Right ventricle myocardium inferior (tissue), 1 donor: ENCODE measurements around the gene SPTLC3. TPM values are rescaled to one million over a fixed set of nuclear protein-coding genes. Genes with fewer than 3 reads are reported as not detected.

Experiments used
- ATAC-seq: fragments of 200-7000 bp; cut with Tn5 transposase; one replicate; pipeline ENCODE4 v1.9.1; 2020; ENCODE audit warnings: mild to moderate bottlenecking, moderate library complexity
- DNase-seq: peaks from one replicate; pipeline ENCODE4 v3.0.0; 2021; ENCODE audit errors: missing footprints
- intact Hi-C: fragments of 100-400 bp; cut with DNase I; formaldehyde crosslinking; loops from one replicate; pipeline ENCODE4 v1.11.0; 2022
- total RNA-seq: library from RNA; stranded (reverse); fragmentation: NEBNext Ultra II Directional; extraction: Animal tissue kit (Norgen Biotek cat#: 25700); gene quantifications from one replicate; pipeline ENCODE4 v1.2.1, GENCODE V29; 2021
- donor health status: DM: no; HTN: yes; CAD: no; lungs with severe emphysema.

SPTLC3 gene
- total RNA-seq, 1 donor from 2014 or later: 6.9 TPM

DNA sequence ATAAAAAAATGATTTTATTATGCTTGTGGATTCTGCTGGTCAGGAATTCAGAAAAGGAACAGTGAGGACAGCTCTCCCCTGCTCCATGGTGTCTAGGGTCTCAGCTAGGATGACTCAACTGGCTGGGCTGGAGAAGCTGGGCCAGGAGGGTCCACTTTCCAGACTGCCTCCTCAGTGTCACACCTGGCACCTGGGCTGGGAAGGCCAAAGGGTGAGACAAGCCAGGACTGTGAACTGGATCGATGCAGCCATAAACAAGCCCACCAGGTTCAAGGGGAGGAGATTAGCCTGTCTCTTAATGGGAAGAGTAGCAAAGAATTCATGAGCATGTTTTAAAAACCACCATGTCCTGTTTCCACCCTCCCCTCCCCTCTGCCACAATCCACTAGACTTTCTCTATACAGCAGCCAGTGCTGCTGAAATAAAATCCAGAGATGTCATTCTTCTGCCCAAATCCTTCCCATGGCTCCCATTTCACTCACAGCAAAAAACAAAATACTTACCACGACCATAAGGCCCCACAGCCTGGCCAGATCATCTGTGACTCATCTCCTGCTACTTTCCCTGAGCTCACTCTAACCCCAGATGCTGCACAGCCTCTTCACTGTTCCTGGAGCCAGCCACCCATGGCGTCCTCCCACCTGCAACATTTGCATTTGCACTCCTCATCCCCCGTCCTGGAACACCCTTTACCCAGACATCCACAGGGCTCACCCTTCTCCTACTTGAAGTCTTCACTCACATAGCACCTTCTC, 13.8 kb downstream of the SPTLC3 start:
- DNase-seq (no peak), ATAC-seq (no peak)
- intact Hi-C loops: no loop called here

DNA sequence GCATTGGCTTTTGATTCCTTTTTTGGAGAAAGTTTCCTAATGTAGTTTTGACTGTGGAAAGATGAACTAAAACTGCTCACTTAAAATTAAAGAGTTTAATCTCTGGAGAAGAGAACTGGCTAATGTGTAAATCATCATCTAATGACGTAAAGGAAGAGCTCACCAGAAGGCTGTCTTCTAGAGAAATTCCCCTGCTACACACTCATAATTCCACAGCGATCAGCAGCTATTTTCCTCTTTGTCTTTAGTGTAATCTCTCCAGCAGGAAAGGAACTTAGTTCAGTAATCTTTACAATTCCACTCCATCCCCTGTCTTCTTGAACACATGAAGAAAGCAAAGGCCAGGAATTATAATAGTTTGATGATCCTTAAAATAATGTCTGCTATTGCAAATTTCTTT, 15.8 kb downstream of the SPTLC3 start:
- no peak for ATAC-seq
- intact Hi-C loops: no loop called here
- DNase-seq: no peak

DNA sequence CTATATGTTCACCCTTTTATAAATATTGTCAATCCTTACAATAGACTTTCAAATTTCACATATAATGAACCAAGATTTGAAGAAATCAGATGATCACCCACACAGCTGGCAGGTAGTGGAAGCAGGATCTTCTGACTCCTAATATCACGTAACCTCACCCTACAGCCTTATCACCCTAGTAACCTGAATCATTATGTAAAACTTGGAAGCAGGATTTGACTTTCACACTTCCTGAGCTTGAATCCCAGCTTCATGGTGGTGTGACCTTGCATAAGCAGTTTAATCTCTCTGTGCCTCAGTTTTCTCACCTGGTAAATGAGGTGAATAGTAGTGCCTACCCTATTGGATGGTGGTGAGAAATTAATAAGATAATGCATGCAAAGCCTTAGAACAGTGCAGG, 16.4 kb downstream of the SPTLC3 start:
- DNase-seq: no peak
- ATAC-seq: no peak
- intact Hi-C loops: no loop called here

GRCh38 chr20:13028001-13028400, 19.2 kb downstream of the SPTLC3 start:
- DNase-seq (no peak), ATAC-seq (no peak)
- intact Hi-C loops: no loop called here

GRCh38 chr20:13028673-13029072, 19.9 kb downstream of the SPTLC3 start:
- intact Hi-C loops: no loop called here
- DNase-seq (no peak), ATAC-seq (no peak)

DNA sequence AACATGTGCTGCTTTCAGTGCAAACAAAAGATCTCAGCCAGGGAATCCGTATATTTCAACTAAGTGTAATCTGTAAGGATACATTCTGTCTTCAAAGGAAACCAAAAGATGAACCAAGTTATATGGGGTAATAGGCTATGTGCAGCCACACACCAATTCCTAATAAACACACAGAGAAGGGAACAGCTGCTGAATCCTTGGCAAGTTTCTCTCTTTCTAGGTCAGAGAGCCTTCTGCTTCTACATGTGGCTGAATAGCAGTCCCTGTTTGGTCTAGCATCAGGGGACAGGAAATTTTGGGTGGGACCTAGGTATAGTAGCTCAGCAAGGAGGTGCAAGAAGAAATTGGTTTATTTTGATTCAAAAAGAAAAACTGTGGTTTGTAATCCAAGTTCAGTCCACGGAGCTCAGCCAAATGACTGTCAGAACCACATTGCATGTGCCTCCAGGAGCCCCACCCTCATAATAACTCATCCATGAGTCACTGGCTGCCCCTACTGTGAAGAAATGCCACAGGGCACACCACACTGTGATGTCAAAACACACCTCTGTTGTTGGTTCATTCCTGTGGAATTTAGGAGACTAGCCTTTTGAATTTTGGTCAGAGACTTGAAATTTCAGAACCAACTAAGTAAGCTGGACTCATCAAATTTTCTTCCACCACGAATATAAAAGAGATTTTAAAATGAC, 21.1 kb downstream of the SPTLC3 start:
- peak; percentile 39 for ATAC-seq
- intact Hi-C loops: no loop called here
- DNase-seq: no peak

- no peak for ATAC-seq
- no peak for DNase-seq
- intact Hi-C loops: no loop called here
Observed at GRCh38 chr20:13031751-13032150, 23.0 kb downstream of the SPTLC3 start.

- DNase-seq (no peak), ATAC-seq (no peak)
- intact Hi-C loops: no loop called here
Observed at GRCh38 chr20:13034115-13034514, 25.3 kb downstream of the SPTLC3 start.

- intact Hi-C loops: no loop called here
- ATAC-seq (no peak), DNase-seq (no peak)
Observed at GRCh38 chr20:13034936-13035335, 26.2 kb downstream of the SPTLC3 start.

DNA sequence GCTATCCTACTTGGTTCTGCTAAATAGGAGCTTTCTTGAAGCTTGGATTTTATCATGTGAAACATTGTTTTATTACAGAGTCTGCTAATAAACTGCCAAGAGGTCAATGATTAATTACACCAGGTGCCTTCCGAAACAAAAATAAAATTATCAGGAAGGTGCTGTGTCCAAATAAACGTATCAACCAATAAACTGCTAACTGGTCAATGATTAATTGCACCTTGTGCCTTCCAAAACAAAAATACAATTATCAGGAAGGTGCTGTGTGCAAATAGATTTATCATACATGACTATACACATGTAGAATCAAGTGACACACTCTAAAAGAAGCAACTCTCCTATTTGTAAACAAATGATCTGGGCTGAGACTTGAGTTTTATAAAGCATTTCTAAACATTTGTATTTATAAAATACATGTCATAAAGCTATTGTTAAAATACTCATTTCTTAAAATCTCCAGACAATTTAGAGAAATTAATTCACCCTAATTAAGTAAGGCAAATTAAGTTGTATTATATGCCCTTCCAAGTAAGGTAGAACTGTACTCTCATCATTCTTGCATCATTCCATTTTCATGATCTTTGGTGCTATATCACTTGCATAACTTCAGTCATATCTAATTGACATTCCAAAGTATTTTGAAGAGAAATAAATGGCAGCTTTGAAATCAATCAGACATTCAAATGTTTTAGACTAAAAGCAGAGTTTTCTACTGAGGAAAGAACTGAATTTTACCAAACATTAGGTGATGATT, 26.8 kb downstream of the SPTLC3 start:
- DNase-seq: no peak
- no peak for ATAC-seq
- intact Hi-C loops: no loop called here

DNA sequence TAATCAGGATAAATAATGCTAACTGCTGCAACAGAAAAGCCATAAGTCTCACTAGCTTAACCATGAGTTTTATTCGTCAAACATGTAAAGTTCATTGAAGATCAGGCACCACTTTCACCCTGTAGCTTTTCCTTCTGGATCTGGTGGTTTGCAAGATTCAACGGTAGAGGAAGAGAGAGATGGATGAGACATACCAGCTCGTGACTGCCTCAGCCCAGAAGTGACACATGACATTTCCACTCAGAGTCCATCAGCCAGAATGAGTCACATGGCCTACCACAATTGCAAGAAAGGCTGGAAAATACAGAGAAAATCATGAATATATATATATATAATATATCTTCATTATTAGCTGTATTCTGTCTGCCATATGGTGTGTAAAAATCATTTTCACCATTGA, 29.0 kb downstream of the SPTLC3 start:
- intact Hi-C loops: no loop called here
- ATAC-seq (no peak), DNase-seq (no peak)

GRCh38 chr20:13041574-13042457, 33.0 kb downstream of the SPTLC3 start:
- ATAC-seq (no peak), DNase-seq (no peak)
- intact Hi-C loops: no loop called here

DNA sequence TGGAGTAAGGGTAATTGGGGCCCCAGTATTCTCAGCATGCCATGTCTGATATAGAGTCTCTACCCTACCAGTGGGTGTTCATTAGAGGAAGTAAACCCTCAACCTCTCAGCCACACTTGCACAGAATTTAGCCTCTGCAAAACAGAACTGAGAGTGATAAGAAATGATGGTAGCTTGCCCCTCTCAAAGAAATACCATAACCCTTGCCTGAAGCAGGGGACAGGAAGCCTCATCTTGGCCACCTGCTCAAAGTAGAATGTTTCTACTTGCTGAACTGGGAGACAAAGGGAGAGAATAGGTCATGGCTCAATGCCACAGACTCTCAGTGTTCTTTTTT, 33.7 kb downstream of the SPTLC3 start:
- intact Hi-C loops: no loop called here
- no peak for ATAC-seq
- DNase-seq: no peak

DNA sequence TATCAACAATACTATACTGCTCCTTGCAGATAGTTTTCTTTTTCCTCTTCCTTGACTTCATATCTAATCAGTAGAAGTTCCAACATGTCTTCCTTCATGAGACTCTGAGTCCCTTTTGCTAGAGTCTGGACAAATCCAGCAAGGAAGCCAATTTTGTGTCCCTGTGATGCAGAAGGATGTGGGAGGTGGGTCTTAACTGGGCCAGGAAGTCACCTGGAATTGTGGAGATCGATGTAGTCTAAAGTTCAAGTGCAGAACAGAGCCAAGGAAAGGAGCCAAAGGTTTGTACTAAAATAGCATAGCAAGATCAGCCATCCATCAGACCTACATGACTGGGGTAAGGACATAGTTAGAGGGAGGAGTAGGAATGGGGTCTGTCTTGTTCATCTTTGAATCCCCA, 37.6 kb downstream of the SPTLC3 start:
- no peak for ATAC-seq
- no peak for DNase-seq
- intact Hi-C loops: no loop called here

DNA sequence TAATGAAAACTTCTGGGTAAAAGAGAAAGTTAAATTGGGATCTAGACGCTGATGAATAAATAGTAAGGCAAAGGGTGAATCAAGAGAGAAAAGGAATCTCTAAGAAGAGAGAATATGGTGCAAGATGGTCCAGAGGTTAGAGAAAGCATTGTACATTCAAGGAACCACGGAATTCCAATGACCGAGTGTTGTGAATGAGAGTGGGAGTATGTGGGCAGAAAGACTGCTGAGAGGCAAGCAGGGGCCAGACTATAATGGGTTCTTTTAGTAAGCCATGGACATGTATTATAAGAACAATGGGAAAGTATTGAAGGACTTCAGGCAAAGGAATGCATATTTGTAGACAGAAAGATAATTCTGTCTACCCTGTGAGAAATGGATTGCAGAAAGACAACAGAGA, 45.2 kb downstream of the SPTLC3 start:
- intact Hi-C loops: no loop called here
- DNase-seq (no peak), ATAC-seq (no peak)

- no peak for ATAC-seq
- intact Hi-C loops: no loop called here
- DNase-seq: no peak
Observed at GRCh38 chr20:13058666-13059389, 50.1 kb downstream of the SPTLC3 start.

GRCh38 chr20:13059398-13060136, 50.8 kb downstream of the SPTLC3 start:
- intact Hi-C loops: no loop called here
- no peak for ATAC-seq
- no peak for DNase-seq

GRCh38 chr20:13060327-13060726, 51.6 kb downstream of the SPTLC3 start:
- DNase-seq (no peak), ATAC-seq (no peak)
- intact Hi-C loops: no loop called here
